ENCODE data around the gene CSH1. TPM values are rescaled to one million over a fixed set of nuclear protein-coding genes. Genes with fewer than 3 reads are reported as not detected.

Gene CSH1
- total RNA-seq, 1 donor from 2014 or later, result 8.9 TPM

GRCh38 chr17:63943745-63944144 is 47.4 kb upstream of the CSH1 start:
- H3K9me3 ChIP-seq (ENCODE audit: insufficient read depth, low read depth, low read length), result no peaks in the 10 kb centered on the region
- no peak overlapping the region for H3K4me2 ChIP-seq (ENCODE audit: low read length)
- no peak overlapping the region for H3K27ac Mint-ChIP-seq (ENCODE audit: unreplicated experiment)

GRCh38 chr17:63942309-63942985 is 46.1 kb upstream of the CSH1 start:
- FAIRE-seq (no peak), DNase-seq (ENCODE audit: low read depth) (no peak)
- Histone ChIP-seq H3K79me2 (ENCODE audit: insufficient read depth, low read length) (no peaks in the 10 kb centered on the region), H3K4me3 (ENCODE audit: insufficient read depth, low read depth, low read length) (no peak overlapping the region), H3K9ac (ENCODE audit: low read length) (no peak overlapping the region), H3K4me1 (ENCODE audit: insufficient read depth, low read length) (no peaks in the 10 kb centered on the region), H3K36me3 (ENCODE audit: insufficient read depth, low read length) (no peaks in the 10 kb centered on the region), H3K27me3 (ENCODE audit: insufficient read depth, low read length) (no peaks in the 10 kb centered on the region), H4K20me1 (ENCODE audit: insufficient read depth, low read length) (no peaks in the 10 kb centered on the region), H2AFZ (ENCODE audit: low read depth, low read length) (no peak overlapping the region), H3K4me2 (ENCODE audit: low read length) (no peak overlapping the region), H3K9me3 (ENCODE audit: insufficient read depth, low read depth, low read length) (no peaks in the 10 kb centered on the region), H3K27ac (ENCODE audit: low read depth, low read length) (no peak overlapping the region)
- H3K4me1 Mint-ChIP-seq (ENCODE audit: low read depth, unreplicated experiment), result no peaks in the 10 kb centered on the region
- H3K27me3 Mint-ChIP-seq (ENCODE audit: low read depth, unreplicated experiment), result peaks cover 14% of the 10 kb centered on the region
- H3K27ac Mint-ChIP-seq (ENCODE audit: unreplicated experiment), result no peak overlapping the region
- H3K9me3 Mint-ChIP-seq (ENCODE audit: unreplicated experiment), result peaks cover 3% of the 10 kb centered on the region
- H3K36me3 Mint-ChIP-seq (ENCODE audit: low read depth, unreplicated experiment), result no peaks in the 10 kb centered on the region
- TF ChIP-seq, protein P1, sequence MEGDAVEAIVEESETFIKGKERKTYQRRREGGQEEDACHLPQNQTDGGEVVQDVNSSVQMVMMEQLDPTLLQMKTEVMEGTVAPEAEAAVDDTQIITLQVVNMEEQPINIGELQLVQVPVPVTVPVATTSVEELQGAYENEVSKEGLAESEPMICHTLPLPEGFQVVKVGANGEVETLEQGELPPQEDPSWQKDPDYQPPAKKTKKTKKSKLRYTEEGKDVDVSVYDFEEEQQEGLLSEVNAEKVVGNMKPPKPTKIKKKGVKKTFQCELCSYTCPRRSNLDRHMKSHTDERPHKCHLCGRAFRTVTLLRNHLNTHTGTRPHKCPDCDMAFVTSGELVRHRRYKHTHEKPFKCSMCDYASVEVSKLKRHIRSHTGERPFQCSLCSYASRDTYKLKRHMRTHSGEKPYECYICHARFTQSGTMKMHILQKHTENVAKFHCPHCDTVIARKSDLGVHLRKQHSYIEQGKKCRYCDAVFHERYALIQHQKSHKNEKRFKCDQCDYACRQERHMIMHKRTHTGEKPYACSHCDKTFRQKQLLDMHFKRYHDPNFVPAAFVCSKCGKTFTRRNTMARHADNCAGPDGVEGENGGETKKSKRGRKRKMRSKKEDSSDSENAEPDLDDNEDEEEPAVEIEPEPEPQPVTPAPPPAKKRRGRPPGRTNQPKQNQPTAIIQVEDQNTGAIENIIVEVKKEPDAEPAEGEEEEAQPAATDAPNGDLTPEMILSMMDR (IDR thresholded peaks at IDR 0.05; ENCODE audit: insufficient read depth, low read depth, low read length), result no peak
- no peak overlapping the region for H3K4me3 Mint-ChIP-seq (ENCODE audit: unreplicated experiment)

More at GRCh38 chr17:63943745-63944144, 47.4 kb upstream of the CSH1 start:
- peaks cover 3% of the 10 kb centered on the region for H3K9me3 Mint-ChIP-seq (ENCODE audit: unreplicated experiment)
- H3K4me3 ChIP-seq (ENCODE audit: insufficient read depth, low read depth, low read length), result no peak overlapping the region
- H3K27me3 Mint-ChIP-seq (ENCODE audit: low read depth, unreplicated experiment), result peaks cover 18% of the 10 kb centered on the region
- FAIRE-seq (no peak), DNase-seq (ENCODE audit: low read depth) (no peak)
- TF ChIP-seq EZH2 (IDR thresholded peaks at IDR 0.05; ENCODE audit: insufficient read depth, low read length), result no peak
- TF ChIP-seq, protein P1 (IDR thresholded peaks at IDR 0.05; ENCODE audit: insufficient read depth, low read depth, low read length), result no peak
- no peaks in the 10 kb centered on the region for H3K36me3 ChIP-seq (ENCODE audit: insufficient read depth, low read length)
- H3K79me2 ChIP-seq (ENCODE audit: insufficient read depth, low read length), result no peaks in the 10 kb centered on the region
- H3K4me3 Mint-ChIP-seq (ENCODE audit: unreplicated experiment), result no peak overlapping the region
- no peaks in the 10 kb centered on the region for H3K4me1 ChIP-seq (ENCODE audit: insufficient read depth, low read length)
- no peaks in the 10 kb centered on the region for H3K4me1 Mint-ChIP-seq (ENCODE audit: low read depth, unreplicated experiment)
- H2AFZ ChIP-seq (ENCODE audit: low read depth, low read length), result no peak overlapping the region
- no peaks in the 10 kb centered on the region for H3K27me3 ChIP-seq (ENCODE audit: insufficient read depth, low read length)
- H3K27ac ChIP-seq (ENCODE audit: low read depth, low read length), result no peak overlapping the region
- H3K9ac ChIP-seq (ENCODE audit: low read length), result no peak overlapping the region
- H3K36me3 Mint-ChIP-seq (ENCODE audit: low read depth, unreplicated experiment), result no peaks in the 10 kb centered on the region
- H4K20me1 ChIP-seq (ENCODE audit: insufficient read depth, low read length), result no peaks in the 10 kb centered on the region

GRCh38 chr17:63941751-63942150 is 45.4 kb upstream of the CSH1 start:
- TF ChIP-seq, protein P1 (IDR thresholded peaks at IDR 0.05; ENCODE audit: insufficient read depth, low read depth, low read length), result no peak
- TF ChIP-seq EZH2 (IDR thresholded peaks at IDR 0.05; ENCODE audit: insufficient read depth, low read length), result no peak
- H3K4me1 ChIP-seq (ENCODE audit: insufficient read depth, low read length), result no peaks in the 10 kb centered on the region
- H4K20me1 ChIP-seq (ENCODE audit: insufficient read depth, low read length), result no peaks in the 10 kb centered on the region
- no peaks in the 10 kb centered on the region for H3K79me2 ChIP-seq (ENCODE audit: insufficient read depth, low read length)
- H3K27ac ChIP-seq (ENCODE audit: low read depth, low read length), result no peak overlapping the region
- H3K4me3 ChIP-seq (ENCODE audit: insufficient read depth, low read depth, low read length), result no peak overlapping the region
- no peak overlapping the region for H3K4me2 ChIP-seq (ENCODE audit: low read length)
- H3K9me3 ChIP-seq (ENCODE audit: insufficient read depth, low read depth, low read length), result no peaks in the 10 kb centered on the region
- no peaks in the 10 kb centered on the region for H3K36me3 ChIP-seq (ENCODE audit: insufficient read depth, low read length)
- Mint-ChIP-seq H3K36me3 (ENCODE audit: low read depth, unreplicated experiment) (no peaks in the 10 kb centered on the region), H3K9me3 (ENCODE audit: unreplicated experiment) (peaks cover 3% of the 10 kb centered on the region), H3K4me3 (ENCODE audit: unreplicated experiment) (no peak overlapping the region), H3K27me3 (ENCODE audit: low read depth, unreplicated experiment) (peaks cover 16% of the 10 kb centered on the region), H3K4me1 (ENCODE audit: low read depth, unreplicated experiment) (no peaks in the 10 kb centered on the region), H3K27ac (ENCODE audit: unreplicated experiment) (no peak overlapping the region)
- H3K27me3 ChIP-seq (ENCODE audit: insufficient read depth, low read length), result no peaks in the 10 kb centered on the region
- FAIRE-seq, result no peak
- no peak overlapping the region for H2AFZ ChIP-seq (ENCODE audit: low read depth, low read length)
- no peak overlapping the region for H3K9ac ChIP-seq (ENCODE audit: low read length)
- DNase-seq (ENCODE audit: low read depth), result no peak

All from astrocyte (in vitro differentiated cells and primary cell).